GM19324 (cell line): ENCODE measurements around the gene CCNDBP1.
"Not testable (repeated sequence)": the region's sequence is repeated elsewhere in the genome, so short reads cannot be mapped to it uniquely, and the experiment has no call there.

Source experiments
- ATAC-seq: cut with Tn5 transposase; IDR thresholded peaks from one replicate; pipeline ENCODE4 v1.9.1; 2021; ENCODE audit warnings: mild to moderate bottlenecking, moderate library complexity; ENCODE audit not compliant: unreplicated experiment, low FRiP score

CCNDBP1 gene, protein sequence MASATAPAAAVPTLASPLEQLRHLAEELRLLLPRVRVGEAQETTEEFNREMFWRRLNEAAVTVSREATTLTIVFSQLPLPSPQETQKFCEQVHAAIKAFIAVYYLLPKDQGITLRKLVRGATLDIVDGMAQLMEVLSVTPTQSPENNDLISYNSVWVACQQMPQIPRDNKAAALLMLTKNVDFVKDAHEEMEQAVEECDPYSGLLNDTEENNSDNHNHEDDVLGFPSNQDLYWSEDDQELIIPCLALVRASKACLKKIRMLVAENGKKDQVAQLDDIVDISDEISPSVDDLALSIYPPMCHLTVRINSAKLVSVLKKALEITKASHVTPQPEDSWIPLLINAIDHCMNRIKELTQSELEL

DNA sequence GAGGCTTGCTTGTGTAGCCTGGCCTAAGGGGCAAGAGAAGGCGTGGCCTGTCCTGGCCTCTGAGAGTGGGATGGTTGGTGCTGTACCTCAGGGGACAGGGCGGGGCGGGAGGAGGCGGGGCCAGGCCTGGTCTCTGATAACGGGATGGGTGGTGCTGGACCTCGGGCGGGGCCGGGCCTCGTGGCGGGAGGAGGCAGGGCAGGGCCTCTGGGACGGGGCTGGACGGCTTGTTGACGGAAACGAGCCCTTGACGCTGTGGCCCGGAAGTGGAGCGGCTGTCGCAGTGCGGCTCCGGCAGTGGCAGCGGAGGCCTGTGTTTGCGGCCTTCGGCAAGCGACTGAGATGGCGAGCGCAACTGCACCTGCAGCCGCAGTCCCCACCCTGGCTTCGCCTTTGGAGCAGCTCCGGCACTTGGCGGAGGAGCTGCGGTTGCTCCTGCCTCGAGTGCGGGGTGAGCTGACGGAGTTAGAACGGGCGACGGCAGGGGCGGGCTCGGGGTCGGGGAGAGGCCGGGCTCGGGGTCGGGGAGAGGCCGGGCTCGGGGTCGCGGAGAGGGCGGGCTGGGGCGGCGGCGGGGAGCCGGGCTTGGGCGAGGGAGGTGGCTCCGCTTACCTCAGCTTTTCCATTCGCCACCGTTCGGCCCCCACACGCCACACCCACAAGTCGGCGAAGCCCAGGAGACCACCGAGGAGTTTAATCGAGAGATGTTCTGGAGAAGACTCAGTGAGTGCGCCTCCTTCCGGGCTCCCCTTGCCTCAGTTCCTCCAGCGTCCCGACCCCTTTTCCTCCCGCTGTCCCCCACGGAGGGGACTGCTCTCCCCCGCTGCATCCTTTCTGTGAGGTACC lies at the start of gene CCNDBP1:
CCNDBP1 (plus strand) TSS at position 247 of the 846 bp plus-strand sequence; CDS start at position 343, 96 bp downstream.
- peak; percentile 95 for ATAC-seq

GRCh38 chr15:43143203-43143941 lies 41.8 kb upstream of the CCNDBP1 start:
- ATAC-seq = no peak

DNA sequence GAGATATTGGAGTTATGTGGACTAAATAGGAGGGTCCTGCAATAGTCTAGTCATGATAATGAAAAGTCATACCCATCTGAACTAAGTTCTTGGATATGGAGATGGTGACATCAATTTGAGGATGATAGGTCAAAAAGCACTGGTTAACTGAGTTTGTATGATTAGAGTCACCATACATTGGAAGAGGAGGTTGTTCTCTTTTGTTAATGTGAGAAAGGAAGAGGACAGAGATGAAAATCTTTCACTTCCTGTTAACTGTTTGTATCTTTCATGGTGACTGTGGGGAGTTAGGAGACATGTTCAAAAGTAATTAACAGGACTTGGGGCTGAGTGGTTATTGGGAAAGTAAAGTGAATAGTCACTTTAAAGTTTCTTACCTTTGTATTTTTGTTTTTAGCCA lies 40.7 kb upstream of the CCNDBP1 start:
- ATAC-seq = no peak

- no peak for ATAC-seq
Measured at GRCh38 chr15:43146184-43146583, 39.0 kb upstream of the CCNDBP1 start.

GRCh38 chr15:43150191-43150929 lies 34.8 kb upstream of the CCNDBP1 start:
- ATAC-seq = no peak

GRCh38 chr15:43151688-43152087 lies 33.5 kb upstream of the CCNDBP1 start:
- ATAC-seq = no peak

- ATAC-seq = no peak
Measured at GRCh38 chr15:43153269-43153668, 31.9 kb upstream of the CCNDBP1 start.

- no peak for ATAC-seq
Measured at GRCh38 chr15:43165801-43166325, 19.3 kb upstream of the CCNDBP1 start.

DNA sequence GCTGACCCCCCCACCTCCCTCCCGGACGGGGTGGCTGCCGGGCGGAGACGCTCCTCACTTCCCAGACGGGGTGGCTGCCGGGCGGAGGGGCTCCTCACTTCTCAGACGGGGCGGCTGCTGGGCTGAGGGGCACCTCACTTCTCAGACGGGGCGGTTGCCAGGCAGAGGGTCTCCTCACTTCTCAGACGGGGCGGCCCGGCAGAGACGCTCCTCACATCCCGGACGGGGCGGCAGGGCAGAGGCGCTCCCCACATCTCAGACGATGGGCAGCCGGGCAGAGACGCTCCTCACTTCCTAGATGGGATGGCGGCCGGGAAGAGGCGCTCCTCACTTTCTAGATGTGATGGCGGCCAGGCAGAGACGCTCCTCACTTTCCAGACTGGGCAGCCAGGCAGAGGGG lies 17.9 kb upstream of the CCNDBP1 start:
- ATAC-seq = not testable (repeated sequence)

DNA sequence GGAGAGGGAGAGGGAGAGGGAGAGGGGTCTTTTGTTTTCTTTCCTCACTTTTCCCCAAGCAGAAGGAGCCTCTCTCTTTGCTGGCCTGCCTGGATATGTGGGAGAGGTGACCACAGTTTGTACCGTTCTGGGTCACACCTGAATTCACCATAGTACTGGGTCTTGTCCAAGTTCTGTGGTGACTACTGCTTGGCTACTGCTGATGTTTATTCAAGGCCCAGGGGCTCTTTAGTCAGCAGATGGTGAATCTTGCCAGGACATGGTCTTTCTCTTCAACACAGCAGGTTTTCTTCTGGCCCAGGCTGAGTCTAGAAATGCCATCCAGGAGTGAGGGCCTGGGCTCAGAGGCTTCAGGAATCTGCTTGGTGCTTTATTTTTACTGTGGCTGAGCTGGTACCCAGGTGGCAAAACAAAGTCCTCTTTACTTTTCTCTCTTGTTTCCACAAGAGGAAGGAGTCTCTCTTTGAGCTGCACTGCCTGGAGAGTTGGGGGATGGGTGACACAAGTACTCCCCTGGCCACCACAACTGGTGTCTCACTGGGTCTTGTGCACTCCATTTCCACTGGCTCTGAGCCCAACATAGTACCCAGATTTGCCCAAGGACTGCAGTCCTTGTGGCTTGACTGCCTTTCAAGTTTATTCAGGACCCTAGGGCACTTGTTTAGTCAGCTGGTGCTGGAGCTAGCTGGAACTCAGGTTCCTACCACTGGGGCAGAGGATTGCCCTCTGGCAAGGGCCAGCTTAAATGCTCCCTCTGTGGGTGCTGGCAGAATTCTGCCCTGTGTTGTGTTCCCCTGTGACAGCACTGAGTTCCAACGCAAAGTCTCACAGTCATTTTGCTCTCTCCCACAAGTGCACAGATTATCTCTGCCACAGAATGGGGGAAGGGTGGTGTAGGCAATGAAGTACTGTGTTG lies 16.8 kb upstream of the CCNDBP1 start:
- ATAC-seq = no peak

DNA sequence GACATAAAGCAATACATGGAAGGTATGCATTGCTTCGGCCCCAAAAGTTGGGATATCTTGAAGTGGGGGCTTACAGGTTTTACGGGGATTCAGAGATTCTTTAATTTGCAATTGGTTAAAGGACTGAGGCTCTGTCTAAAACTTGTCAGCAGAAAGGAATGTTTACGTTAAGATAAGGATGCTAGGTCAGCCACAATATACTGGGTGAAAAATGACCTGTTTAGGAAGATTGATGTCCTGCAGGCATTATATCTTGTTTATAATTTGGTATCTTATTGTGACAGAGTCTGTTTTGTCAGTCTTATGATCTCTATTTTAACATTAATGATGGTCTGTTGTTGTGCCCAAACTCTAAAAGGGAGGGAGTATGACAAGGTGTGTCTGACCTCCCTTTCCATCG lies 15.3 kb upstream of the CCNDBP1 start:
- ATAC-seq = no peak

GRCh38 chr15:43175656-43176309 lies 9.4 kb upstream of the CCNDBP1 start:
- not testable (repeated sequence) for ATAC-seq

DNA sequence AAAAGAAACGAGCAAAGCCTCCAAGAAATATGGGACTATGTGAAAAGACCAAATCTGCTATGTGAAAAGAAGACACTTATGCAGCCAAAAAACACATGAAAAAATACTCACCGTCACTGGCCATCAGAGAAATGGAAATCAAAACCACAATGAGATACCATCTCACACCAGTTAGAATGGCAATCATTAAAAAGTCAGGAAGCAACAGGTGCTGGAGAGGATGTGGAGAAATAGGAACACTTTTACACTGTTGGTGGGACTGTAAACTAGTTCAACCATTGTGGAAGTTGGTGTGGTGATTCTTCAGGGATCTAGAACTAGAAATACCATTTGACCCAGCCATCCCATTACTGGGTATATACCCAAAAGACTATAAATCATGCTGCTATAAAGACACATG lies 8.1 kb upstream of the CCNDBP1 start:
- ATAC-seq = not testable (repeated sequence)

GRCh38 chr15:43183270-43183669 lies 1.9 kb upstream of the CCNDBP1 start:
- no peak for ATAC-seq

- ATAC-seq = no peak
Measured at GRCh38 chr15:43184407-43185124, 637 bp upstream of the CCNDBP1 start.

DNA sequence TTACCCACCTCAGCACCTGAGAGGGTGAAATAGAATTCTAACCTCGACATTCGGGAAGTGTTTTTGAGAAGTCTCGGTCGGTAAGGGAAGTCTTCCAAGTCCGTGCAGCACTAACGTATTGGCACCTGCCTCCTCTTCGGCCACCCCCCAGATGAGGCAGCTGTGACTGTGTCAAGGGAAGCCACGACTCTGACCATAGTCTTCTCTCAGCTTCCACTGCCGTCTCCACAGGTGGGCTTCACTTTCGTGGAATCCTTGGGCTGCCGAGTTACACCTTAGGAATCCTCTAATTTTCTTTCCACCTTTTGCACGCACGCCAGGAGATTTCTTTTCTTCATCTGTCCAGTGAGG lies 775 bp downstream of the CCNDBP1 start:
- peak; percentile 8 for ATAC-seq

DNA sequence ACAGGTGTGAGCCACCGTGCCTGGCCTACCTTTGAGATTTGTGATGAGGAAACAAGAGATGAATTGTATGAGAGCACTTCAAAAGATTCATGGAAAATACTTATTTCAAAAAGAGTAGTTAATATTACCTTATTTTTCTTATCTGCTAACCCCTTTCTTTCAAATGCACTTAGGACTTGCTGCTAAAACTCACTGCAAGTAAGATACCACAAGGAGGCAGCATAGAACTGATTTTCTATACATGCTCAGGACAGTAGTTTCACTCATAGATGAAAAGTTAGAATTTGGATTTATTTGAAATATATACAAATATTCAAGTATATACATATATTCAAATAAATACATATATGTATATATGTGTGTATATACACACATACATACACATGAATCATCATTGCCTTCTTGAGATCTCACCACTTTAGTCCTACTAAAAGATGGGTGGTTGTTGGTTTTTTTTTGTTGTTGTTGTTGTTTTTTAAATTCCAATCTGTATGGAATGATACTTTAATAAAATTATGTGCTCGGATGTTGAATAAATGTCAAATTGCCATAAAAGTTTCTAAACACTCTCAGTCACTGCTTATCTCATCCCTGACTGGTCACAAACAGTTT lies 2.4 kb downstream of the CCNDBP1 start:
- no peak for ATAC-seq

DNA sequence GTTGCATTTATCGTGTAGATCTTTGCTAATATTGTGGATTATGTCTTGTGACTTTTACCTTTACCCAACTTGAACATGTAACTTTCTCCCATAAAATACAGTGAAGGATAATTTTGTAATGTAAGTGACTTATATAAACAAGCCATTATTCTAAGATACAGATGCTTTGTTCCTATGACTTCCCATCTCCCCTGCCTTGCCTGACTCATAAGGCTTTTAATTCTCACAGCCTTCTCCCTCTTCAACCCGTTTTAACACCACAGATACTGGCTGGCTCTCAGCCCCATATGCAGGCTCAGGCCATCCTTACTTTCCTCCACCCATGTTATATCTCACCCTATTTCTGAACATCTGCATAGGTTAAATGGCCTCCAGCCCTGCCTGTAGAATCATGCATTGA lies 4.1 kb downstream of the CCNDBP1 start:
- ATAC-seq = no peak
